Measurements from ENCODE around the gene DRD4. TPM values are rescaled to one million over a fixed set of nuclear protein-coding genes. Genes with fewer than 3 reads are reported as not detected.

The DRD4 gene
- polyA plus RNA-seq, 2 of the 4 experiments (the other 2 are of a cell fraction): not detected

- TF ChIP-seq TFCP2L1 (CRISPR knock-in tag; IDR thresholded peaks at IDR 0.05) (no peak), NFE2L2 (conservative IDR thresholded peaks at IDR 0.05; ENCODE audit: low read length) (no peak), EHF (CRISPR knock-in tag; IDR thresholded peaks at IDR 0.05) (no peak)
Observed at GRCh38 chr11:665062-665703, 28.1 kb downstream of the DRD4 start (continued).

- 79% methylated on average over 11 of the region's 11 CpGs for WGBS (ENCODE audit: missing lambda C conversion rate)
Observed at GRCh38 chr11:665704-666281, 28.7 kb downstream of the DRD4 start.

More at GRCh38 chr11:665704-666281, 28.7 kb downstream of the DRD4 start:
- ChIA-PET CTCF (interaction anchor here (0.9 to 2.8 kb wide), 4 partner anchors 10 to 57 kb away, joined by 3 to 18 read pairs (median 5); no protein-coding TSS in a partner anchor), POLR2A (no interaction called here)
- Histone ChIP-seq H3K4me3 (no peak overlapping the region), H3K4me2 (no peak overlapping the region), H3K27ac (peak overlapping the region in 1 of 2 experiments; percentile 46; a peak in 2 of 6 replicates), H3K4me1 (peaks cover 6% of the 10 kb centered on the region; the same call in 1 of the 3 replicates), H3K9me3 (no peaks in the 10 kb centered on the region)
- DNase-seq (ENCODE audit: low read depth in 1 of 2, low spot score in 1 of 2): no peak
- TF ChIP-seq HEYL (CRISPR knock-in tag; IDR thresholded peaks at IDR 0.05) (no peak), ZSCAN20 (CRISPR knock-in tag; IDR thresholded peaks at IDR 0.05) (no peak), CEBPB (IDR thresholded peaks at IDR 0.05) (no peak), HOXB5 (CRISPR knock-in tag; IDR thresholded peaks at IDR 0.05) (no peak), POLR2AphosphoS2 (conservative IDR thresholded peaks at IDR 0.05; ENCODE audit: low read length) (no peak), CTCF (IDR thresholded peaks at IDR 0.05) (no peak), PBX3 (IDR thresholded peaks at IDR 0.05) (no peak), E2F6 (IDR thresholded peaks at IDR 0.05; ENCODE audit: borderline replicate concordance, low read depth) (no peak), HOXA7 (CRISPR knock-in tag; IDR thresholded peaks at IDR 0.05) (no peak), REST (IDR thresholded peaks at IDR 0.05) (no peak), FOSL2 (IDR thresholded peaks at IDR 0.05) (no peak), FOSL2 (CRISPR knock-in tag; IDR thresholded peaks at IDR 0.05) (no peak)
- FAIRE-seq: no peak
- no peak; a peak in 1 of 6 replicates for ATAC-seq

Measured in A549 (cell line).